T-helper 2 cell treated with Interferon-gamma antibody and Interleukin-4, amounts not matched to agents 5 μg/mL and 100 μg/mL, for 36 hours (primary cell): ENCODE measurements around the gene KLHDC9.

Experiments
- DNase-seq: peaks from one replicate; pipeline ENCODE4 v3.0.0; 2021; ENCODE audit warnings: low spot score
- H3K27ac Mint-ChIP-seq: one replicate; pipeline ENCODE4 v1.8.0; 2021; ENCODE audit warnings: mild to moderate bottlenecking, mixed read lengths
- H3K27me3 Mint-ChIP-seq: one replicate; pipeline ENCODE4 v1.8.0; 2021; ENCODE audit warnings: low read depth, mixed read lengths
- H3K36me3 Mint-ChIP-seq: one replicate; pipeline ENCODE4 v1.8.0; 2021; ENCODE audit warnings: low read depth, mixed read lengths
- H3K4me1 Mint-ChIP-seq: one replicate; pipeline ENCODE4 v1.8.0; 2021; ENCODE audit warnings: low read depth, mixed read lengths
- H3K4me3 Mint-ChIP-seq: one replicate; pipeline ENCODE4 v1.8.0; 2022; ENCODE audit warnings: mild to moderate bottlenecking, moderate library complexity, mixed read lengths
- H3K9me3 Mint-ChIP-seq: one replicate; pipeline ENCODE4 v1.8.0; 2021; ENCODE audit warnings: mixed read lengths

KLHDC9 gene

GRCh38 chr1:161139766-161140165 is 41.6 kb downstream of the KLHDC9 start:
- H3K4me1 Mint-ChIP-seq = peaks cover 2% of the 10 kb centered on the region
- H3K36me3 Mint-ChIP-seq = no peaks in the 10 kb centered on the region
- H3K4me3 Mint-ChIP-seq = no peak overlapping the region
- H3K27me3 Mint-ChIP-seq = no peaks in the 10 kb centered on the region
- H3K27ac Mint-ChIP-seq = no peak overlapping the region
- DNase-seq = no peak
- no peaks in the 10 kb centered on the region for H3K9me3 Mint-ChIP-seq

- H3K27me3 Mint-ChIP-seq = no peaks in the 10 kb centered on the region
- H3K9me3 Mint-ChIP-seq = no peaks in the 10 kb centered on the region
- no peaks in the 10 kb centered on the region for H3K4me1 Mint-ChIP-seq
- no peak for DNase-seq
- no peak overlapping the region for H3K4me3 Mint-ChIP-seq
- H3K27ac Mint-ChIP-seq = no peak overlapping the region
- H3K36me3 Mint-ChIP-seq = no peaks in the 10 kb centered on the region
Measured at GRCh38 chr1:161140755-161141400, 42.7 kb downstream of the KLHDC9 start.

DNA sequence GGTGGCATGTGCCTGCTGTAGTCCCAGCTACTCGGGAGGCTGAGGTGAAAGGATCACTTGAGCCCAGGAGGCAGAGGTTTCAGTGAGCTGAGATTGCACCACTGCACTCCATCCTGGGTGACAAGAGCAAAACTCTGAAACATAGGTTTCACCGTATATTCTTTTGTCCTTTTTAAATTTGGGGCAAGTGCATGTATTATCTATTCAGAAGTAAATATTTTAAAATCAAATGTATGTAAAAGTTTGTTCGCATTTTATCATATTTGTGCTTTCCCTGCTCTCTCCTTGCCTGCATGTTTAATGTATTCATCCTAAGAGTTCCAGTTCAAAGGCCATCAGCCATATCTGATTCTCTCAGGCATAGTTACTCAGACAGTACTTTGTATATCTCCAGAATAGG is 47.7 kb downstream of the KLHDC9 start:
- no peaks in the 10 kb centered on the region for H3K27me3 Mint-ChIP-seq
- no peak overlapping the region for H3K27ac Mint-ChIP-seq
- H3K4me3 Mint-ChIP-seq = no peak overlapping the region
- no peaks in the 10 kb centered on the region for H3K4me1 Mint-ChIP-seq
- DNase-seq = no peak
- no peaks in the 10 kb centered on the region for H3K36me3 Mint-ChIP-seq
- H3K9me3 Mint-ChIP-seq = no peaks in the 10 kb centered on the region
